Astrocyte (in vitro differentiated cells and primary cell): ENCODE measurements around the gene PAX5.

Experiments
- CTCF ChIP-seq: IDR thresholded peaks from 2 replicates; pipeline ENCODE4 v1.5.1; 2011; ENCODE audit warnings: low read depth, mild to moderate bottlenecking, inconsistent platforms, low read length, moderate library complexity; ENCODE audit not compliant: insufficient read depth
- EZH2 ChIP-seq: IDR thresholded peaks from 2 replicates; pipeline ENCODE4 v1.6.1; 2012; ENCODE audit warnings: mild to moderate bottlenecking, low read length, inconsistent platforms; ENCODE audit not compliant: insufficient read depth

- TF ChIP-seq EZH2 (no peak), CTCF (no peak)
Observed at GRCh38 chr9:36914212-36914577, 119.9 kb downstream of the PAX5 start.
